NCI-H226 (cell line): ENCODE data around the gene GART.
"Not testable (repeated sequence)": the region's sequence is repeated elsewhere in the genome, so short reads cannot be mapped to it uniquely, and the experiment has no call there.

ENCODE experiments used
- DNase-seq: peaks from one replicate; pipeline ENCODE4 v3.0.0-alpha.2; 2015

GART gene

DNA sequence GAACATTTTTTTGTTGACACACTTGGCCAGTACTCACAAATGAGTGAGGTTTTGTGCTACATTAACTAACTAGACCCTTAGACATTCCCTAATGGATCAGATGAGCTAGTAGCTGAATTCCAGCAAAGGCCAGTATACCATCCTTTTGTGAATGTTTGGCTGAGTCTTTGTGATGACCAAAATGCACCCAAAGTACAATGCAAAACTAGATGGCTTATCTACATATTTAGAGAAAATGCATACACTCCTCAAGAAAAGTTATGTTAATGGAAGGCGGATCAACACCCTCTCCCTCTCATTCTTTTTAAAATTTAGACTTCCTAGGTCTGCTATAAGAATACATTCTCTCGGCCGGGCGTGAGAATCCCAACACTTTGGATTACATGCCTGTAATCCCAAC, 30.3 kb downstream of the GART start:
- no peak for DNase-seq

GRCh38 chr21:33510826-33511225, 31.1 kb downstream of the GART start:
- DNase-seq = no peak

DNA sequence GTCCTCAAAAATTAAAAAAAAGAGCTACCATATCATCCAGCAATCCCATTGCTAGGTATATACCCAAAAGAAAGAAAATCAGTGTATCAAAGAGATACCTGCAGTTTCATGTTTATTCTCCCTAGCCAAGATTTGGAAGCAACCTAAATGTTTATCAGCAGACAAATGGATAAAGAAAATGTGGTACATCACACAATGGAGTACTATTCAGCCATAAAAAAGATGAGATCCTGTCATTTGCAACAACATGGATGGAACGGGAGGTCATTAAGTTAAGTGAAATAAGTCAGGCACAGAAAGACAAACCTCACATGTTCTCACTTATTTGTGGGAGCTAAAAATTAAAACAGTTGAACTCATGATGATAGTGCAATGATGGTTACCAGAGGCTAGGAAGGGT, 34.9 kb downstream of the GART start:
- not testable (repeated sequence) for DNase-seq

DNA sequence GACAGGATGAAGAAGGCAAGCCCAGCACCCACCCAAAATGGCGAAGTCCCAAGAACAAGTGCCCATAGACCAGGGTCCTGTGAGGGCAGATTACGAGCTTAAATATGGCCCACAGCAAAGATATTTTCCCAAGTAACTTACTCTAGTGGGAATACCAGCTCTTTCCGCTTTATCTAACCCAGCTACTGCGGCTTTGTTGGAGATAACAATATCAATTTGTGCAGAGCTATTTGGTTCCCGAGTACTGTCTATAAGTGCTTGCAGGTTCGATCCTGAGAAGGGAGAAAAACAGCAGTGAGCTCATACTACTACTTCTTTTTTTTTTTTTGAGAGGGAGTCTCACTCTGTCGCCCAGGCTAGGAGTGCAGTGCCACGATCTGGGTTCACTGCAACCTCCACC, 36.1 kb downstream of the GART start:
- DNase-seq = no peak

- no peak for DNase-seq
These were observed 45.6 kb downstream of the GART start for GRCh38 chr21:33496345-33496744.

DNA sequence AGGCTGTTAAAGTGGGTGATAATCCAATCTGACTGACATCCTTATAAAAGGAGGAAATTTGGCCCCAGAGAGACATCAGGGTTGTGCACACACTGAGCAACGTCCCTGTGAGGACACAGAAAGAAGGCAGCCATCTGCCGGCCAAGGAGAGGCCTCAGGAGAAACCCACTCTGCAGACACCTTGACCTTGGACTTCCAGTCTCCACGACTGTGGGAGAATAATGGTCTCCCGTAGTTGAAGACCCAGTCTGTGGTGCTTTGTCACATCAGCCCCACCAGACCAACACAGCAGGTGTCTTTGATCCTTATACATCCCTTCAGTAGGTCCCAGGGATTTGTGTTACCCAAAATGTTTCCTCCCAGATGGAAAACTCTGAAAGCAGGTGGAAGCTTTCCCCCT, 46.2 kb downstream of the GART start:
- DNase-seq = no peak

GRCh38 chr21:33493756-33494155, 48.2 kb downstream of the GART start:
- DNase-seq = no peak

DNA sequence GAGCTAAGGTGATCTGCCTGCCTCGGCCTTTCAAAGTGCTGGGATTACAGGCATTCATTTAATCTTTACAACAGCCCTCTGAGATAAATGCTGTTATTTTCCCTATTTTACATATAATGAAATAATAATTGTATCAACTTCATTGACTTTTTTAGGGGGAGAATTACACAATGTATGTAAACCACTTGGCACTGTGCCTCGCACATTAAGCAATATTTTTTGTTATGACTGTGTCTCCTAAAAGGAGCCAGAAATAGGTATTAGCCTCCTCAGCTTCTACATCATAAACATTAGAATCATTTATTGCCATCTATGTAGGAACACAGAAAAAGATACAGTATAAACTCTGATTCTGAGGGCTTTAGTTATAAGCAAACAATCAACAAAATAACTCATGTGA, 49.3 kb downstream of the GART start:
- DNase-seq = no peak

GRCh38 chr21:33491373-33492102, 50.4 kb downstream of the GART start, which contains the start of gene DNAJC28:
TSS of gene DNAJC28 (minus strand) at chr21:33491716. CDS start at chr21:33489393, 2,323 bp downstream.
- peak; percentile 82 for DNase-seq

GRCh38 chr21:33490991-33491372, 50.9 kb downstream of the GART start:
- no peak for DNase-seq

DNA sequence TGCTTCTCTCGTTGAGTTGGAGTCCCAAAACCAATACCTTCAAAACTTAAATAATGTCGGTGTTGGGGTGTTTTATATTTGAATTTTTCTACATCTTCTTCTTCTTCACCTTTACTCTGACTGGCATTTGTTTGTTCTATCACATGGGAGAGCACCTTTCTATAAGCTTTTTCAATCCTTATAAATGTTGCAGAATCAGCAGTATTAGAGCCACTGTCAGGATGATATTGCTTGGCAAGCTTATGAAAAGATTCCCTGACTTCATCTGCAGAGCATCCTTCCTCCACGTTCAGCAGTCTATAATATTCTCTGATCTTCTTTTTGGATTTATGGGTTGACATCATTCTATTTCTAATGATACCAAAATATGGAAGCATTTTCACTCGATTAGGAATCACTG, 53.0 kb downstream of the GART start:
- no peak for DNase-seq

DNA sequence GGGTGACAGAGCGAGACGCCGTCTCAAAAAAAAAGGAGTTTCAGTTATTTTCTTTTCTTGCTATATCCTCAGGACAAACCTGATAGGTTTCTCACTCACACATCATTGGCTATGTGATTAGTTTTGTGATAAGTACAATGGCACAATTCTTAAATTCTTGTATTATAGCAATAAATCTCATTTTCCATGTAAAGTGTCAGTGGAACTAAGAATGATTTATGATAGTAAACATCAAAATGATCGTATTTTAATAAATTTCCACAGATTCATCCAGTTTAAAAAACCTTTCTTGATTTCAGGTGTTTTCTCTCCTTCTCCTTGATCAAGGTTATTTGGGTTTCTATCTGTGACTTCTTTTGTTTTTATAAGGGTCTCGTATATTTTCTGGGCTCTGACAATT, 53.9 kb downstream of the GART start:
- DNase-seq = no peak

DNA sequence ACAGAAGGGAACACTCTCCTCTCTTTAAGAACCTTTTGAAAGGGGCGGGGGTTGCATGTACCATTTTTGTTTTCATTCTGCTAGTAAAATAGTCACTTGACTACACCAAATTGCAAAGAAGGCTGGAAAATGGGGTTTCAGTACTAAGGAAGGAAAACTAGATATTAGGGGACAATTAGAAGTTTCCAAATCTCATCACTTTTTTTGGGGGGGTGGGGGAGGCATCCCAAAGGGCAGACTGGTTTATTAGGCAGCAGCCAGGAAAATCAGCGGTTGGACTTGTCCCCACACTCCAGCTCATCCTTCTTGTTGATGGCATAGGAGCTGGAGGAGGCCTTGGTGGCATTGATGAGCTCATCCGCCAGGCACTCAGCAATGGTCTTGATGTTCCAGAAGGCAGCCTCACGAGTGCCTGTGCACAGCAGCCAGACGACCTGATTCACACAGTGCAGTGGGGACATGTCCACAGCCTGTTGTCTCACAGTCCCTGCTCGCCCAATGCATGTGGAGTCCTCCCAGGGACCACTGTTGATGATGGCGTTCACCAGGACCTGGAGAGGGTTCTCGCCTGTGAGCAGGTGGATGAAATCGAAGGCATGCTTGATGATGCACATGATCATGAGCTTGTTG, 60.5 kb downstream of the GART start:
- no peak for DNase-seq

- no peak for DNase-seq
These were observed 61.3 kb downstream of the GART start for GRCh38 chr21:33480481-33481103.

DNA sequence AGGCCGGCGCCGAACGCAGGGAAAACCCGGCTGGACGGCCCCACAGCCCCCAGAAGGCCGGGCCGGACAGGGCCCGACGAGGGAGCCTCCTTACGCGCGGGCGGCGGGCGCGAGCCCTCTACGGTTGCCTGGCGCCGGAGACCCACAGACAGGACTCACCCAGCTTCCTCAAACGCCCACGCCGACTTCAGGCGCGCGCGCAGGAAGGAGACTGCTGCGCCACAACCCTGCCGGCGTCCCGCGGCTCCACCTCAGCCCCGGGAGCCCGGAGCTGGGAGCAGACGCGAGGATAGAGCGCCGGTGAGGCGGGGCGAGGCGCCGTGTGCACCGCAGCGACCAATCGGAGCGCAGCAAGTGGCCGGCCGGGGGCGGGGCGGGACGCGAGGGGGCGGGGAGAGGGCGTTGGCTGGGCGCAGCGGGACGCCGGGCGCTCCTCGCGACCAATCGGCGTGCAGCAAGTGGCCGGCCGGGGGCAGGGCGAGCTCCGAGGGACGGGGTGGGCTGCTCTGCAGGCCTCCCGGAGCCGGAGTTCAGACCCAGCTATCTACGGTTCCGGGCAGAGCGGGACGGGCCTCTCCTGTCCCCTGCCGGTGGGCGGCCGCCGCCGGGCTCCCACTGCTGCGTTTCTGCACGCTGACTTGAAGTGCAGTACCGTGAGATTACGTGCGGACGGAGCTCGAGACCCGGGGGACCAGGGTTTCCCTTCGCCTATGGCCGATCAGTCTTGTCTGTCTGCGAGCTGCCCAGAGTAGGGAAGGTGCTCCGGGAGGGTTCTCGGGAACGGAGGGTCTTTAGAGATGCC, 62.0 kb downstream of the GART start, which contains the start of gene TMEM50B:
TSS of gene TMEM50B (minus strand) at position 296 of the 802 bp plus-strand sequence. CDS start 11,089 bp downstream, outside the sequence.
- peak; percentile 93 for DNase-seq

DNA sequence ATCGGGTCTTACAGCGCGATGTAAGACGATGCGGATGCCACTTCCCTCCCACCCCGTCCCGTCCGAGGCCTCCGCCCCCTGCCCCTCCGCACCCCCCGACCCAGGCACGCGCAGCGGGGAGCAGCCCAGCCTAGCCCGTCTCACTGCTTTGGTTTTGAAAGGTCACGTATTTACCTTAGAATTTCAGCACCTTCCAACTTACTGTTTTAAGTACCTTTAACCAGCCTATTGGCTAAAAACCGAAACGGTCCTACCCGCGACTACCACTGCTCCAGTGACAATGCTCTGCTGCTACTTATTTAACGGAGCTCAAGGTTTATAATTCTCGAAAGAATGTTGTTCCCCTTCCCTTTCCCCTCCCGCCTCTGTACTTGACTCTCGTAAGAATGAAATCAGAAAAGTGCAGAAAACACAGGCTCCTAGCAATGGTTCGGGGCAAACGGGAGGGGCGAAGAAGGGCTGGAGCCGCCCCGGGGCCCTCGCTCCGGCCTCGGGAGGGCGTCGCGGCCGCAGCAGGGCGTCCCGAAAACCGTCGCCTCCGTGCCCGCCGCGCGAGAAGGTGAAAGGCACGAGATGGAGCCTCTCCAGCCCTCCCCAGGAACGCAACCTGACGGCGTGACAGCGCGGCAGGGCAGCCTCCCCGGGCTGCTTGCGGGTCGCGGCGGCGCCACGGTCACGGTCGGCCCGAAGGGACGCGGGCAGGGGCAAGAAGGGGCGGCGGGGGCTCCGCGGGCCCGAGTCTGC, 62.8 kb downstream of the GART start:
- DNase-seq = no peak

- no peak for DNase-seq
These were observed 63.7 kb downstream of the GART start for GRCh38 chr21:33478182-33478581.

DNA sequence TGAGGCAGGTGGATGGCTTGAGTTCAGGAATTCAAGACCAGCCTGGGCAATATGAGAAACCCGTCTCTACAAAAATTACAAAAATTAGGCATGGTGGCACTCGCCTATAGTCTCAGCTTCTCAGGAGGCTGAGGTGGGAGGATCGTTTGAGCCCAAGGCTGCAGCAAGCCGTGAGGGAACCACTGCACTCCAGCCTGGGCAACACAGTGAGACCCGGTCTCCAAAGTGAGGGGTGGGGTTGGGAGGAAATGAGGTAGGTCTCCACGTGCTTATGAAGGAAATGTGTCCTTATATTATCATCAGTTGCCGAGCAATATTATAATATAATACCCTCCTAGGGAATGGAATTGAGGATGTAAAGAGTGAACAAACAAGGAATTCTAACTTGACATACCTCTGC, 64.9 kb downstream of the GART start:
- DNase-seq = no peak

DNA sequence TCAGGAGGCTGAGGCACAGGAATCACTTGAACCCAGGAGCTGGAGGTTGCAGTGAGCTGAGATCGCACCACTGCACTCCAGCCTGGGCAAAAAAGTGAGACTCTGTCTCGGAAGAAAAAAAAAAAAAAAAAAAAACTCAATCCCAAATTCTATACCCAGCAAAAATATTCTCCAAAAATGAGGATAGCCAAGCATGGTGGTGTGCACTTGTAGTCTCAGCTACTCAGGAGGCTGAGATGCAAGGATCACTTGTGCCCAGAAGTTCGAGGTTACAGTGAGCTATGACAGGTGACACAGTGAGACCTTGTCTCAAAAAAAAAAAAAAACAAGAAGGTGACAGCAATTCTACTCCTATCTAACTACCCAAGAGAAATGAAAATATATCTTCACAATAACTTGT, 68.6 kb downstream of the GART start:
- no peak for DNase-seq

DNA sequence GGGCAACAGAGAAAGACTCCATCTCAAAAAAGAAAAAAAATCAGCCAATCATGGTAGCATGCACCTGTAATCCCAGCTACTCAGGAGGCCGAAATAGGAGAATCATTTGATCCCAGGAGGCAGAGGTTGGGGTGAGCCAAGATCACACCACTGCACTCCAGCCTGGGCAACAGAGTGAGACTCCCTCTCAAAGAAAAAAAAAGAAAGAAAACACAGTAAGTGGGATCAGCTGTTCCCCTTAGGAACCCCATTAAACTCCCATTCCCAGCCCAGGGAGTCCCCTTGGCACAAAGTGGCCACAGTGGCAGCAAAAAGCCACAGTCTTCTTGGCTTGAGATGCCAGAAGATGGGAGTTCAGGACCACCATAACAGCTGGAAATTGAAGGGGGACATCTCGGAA, 71.2 kb downstream of the GART start:
- DNase-seq = no peak

GRCh38 chr21:33469183-33469582, 72.7 kb downstream of the GART start:
- not testable (repeated sequence) for DNase-seq

DNA sequence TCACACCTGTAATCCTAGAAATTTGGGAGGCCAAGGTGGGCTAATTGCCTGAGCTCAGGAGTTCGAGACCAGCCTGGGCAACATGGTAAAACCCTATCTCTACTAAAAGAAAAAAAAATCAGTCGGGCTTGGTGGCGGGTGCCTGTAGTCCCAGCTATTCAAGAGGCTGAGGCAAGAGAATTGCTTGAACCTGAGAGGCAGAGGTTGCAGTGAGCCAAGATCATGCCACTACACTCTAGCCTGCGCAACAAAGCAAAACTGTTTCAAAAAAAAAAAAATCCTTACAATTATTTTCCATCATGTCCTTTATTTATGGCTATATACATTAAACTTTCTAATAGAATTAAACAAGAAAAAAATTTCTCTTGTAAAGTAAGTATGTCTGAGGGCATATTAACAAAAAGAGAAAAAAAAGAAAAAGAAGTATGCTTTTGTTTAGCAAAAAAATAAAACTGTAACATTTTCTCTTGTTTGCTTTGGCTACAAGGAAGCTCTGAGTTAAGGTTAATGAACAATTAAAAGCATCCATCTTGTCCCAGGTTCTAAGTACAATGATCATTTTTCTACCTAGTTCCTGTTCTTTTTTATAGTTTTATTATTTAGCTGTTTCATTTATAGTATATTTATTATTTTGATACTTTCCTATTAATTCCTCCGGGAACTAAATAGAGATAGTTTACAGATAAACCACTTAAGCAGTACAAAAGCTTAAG, 80.2 kb downstream of the GART start:
- no peak for DNase-seq
